Sciatic nerve (tissue), 2 donors: Measurements from ENCODE around the gene AKT3. TPM values are rescaled to one million over a fixed set of nuclear protein-coding genes. Genes with fewer than 3 reads are reported as not detected.

Experiments used
- ATAC-seq: fragments of 200-7000 bp; cut with Tn5 transposase; one replicate; pipeline ENCODE4 v1.9.1; 2020; ENCODE audit warnings: mild to moderate bottlenecking, moderate library complexity
- DNase-seq: peaks from one replicate; pipeline ENCODE4 v3.0.0-alpha.2; 2020; ENCODE audit warnings: low spot score
- intact Hi-C: fragments of 100-400 bp; cut with DNase I; formaldehyde crosslinking; loops from one replicate; pipeline ENCODE4 v1.14.2; 2022
- total RNA-seq: library from RNA; stranded (reverse); fragmentation: NEBNext Ultra II Directional; extraction: Animal tissue kit (Norgen Biotek cat#: 25700); gene quantifications from one replicate; pipeline ENCODE4 v1.2.1, GENCODE V29; 2021
- donor health status: DM: no; HTN: no; CAD: no.
- donor health status: DM: no; HTN: no; CAD: no.

The AKT3 gene
- total RNA-seq, 1 donor from 2014 or later, result 143 TPM

DNA sequence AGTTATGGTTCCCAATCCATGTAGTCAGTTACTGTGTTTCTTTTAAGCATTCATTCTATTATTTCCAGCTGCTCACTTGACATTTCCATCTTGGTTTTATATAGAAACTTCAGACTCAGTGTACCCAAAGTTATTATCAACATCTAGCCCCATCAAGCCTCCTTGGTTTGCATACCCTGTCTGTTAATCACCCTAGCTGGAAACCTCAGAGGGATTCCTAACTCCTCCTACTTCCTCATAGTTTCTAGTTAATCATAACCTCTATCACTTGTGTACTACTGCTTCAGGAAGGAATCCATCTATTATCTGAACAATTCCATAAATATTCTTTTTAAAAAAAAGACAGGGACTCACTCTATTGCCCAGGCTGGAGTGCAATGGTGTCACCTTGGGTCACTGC, 300.9 kb downstream of the AKT3 start:
- intact Hi-C loops, result no loop called here
- DNase-seq (no peak), ATAC-seq (no peak)

DNA sequence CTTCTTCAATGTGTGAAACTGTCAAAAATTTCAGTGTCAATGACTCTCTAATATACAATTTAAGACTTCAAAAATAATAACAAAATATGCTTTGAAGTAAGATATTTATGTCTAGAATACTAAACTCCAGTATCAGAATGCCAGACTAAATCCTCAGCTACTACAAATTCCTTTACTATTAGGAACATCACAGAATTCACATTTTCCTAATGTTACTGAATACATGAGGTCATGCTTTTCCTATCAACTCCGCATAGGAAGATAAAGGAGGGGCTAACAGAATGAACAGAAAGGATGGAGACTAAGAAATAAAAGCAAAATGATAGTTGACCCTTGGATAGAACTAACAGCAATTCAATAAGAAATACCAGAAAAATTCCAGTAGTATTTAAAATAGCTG, 301.5 kb downstream of the AKT3 start:
- no peak for DNase-seq
- intact Hi-C loops, result no loop called here
- no peak for ATAC-seq

DNA sequence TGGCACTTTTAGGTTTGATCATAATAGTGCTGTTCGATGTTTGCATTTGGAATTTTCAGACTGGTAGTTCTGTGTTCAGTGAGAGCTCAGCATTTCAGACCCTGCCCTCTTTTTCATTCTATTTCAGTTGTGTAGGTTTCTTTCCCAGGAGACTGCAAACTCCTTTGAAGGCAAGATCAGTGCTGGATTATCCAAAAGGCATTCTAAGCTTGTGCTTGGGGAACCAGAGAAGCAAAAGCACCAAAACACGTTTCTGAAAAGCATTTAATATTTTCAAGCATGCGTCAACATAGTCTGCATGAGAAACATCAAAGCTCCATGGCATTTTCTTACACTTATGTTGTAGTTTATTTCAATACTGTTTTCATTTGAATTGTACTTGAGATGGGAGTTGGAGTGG, 302.2 kb downstream of the AKT3 start:
- intact Hi-C loops, result no loop called here
- DNase-seq, result no peak
- no peak for ATAC-seq

DNA sequence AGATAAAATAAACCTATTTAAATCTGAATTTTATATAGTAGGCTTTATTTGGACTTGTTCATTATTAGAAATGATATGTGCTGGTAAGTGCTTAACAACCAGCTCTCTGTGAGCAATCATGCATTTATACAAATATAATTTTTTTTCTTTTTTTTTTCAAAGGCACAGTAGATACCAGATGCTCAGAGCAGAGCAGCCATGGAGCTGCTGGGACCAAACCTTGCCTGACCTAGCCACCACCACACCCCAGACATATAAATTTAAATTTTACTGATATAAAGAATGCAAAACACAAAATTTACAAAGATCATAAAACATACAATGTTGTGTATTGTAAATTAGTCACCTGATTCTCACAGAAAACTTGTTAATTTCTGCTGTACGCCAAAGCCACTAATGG, 303.6 kb downstream of the AKT3 start:
- intact Hi-C loops, result no loop called here
- ATAC-seq (no peak), DNase-seq (no peak)

DNA sequence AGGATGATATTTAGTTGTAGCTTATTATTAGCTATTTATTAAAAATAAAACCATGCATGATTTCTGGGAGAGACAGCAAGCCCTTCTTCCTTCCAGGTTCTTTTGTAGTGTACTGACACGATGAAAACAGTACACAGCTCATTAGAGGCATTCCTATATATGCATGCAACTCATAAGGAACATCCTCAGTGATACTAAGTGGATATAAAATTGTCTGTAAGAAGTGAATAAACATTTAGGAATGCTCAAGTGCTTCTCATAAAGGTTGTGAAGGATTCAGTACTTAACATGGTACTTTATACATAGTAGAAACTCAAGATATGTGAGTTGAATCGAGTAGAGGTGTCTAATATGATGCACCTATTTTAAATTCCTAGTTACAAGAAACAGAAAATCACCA, 306.5 kb downstream of the AKT3 start:
- DNase-seq, result no peak
- intact Hi-C loops, result no loop called here
- ATAC-seq, result no peak

DNA sequence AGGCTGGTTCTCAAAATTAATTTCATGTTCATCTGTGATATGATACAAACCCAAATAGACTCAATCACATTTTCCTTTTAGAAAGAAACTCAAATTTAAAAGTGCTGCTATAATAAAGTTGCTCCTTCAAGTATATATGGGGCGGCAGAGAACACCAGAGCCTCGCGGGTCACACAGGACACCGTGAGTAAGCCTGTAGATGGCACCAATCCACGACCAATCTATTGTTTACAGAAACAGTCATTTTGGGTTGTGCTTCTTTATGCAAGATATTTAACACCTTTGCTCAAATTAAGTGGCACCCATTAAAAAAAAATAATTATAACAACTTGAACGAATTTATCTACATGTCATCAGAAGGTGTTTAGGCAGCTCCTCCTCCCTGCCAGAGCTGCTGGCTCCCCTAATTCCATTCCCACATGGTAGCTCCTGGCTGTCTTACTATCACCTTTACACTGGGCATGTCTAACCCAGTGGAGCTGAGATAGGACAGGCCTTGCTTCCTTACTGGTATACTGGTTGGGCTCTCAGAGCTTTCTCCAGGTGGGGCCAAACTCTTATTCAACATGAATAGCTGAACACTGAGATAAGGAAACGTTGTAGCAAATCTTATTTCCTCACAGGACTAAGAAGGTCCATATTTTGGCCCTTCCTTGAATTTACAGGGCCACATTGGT, 307.2 kb downstream of the AKT3 start:
- DNase-seq (no peak), ATAC-seq (no peak)
- intact Hi-C loops, result no loop called here

DNA sequence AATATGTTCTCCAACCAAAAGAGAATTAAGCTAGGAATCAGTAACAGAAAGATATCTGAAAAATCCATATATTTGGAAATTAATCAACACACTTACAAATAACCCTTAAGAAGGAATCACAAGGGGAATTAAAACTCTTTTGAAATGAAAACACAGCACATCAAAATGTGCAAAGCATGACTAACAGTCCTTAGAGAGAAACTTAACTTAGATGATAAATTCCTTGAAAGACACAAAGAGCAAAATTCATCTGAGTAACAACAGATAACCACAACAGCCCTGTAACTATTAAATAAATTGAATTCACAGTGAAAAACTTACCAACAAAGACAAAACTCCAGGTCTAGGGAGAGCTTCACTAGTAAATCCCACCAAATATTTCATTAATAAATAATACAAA, 310.4 kb downstream of the AKT3 start:
- ATAC-seq, result no peak
- intact Hi-C loops, result no loop called here
- DNase-seq, result no peak

DNA sequence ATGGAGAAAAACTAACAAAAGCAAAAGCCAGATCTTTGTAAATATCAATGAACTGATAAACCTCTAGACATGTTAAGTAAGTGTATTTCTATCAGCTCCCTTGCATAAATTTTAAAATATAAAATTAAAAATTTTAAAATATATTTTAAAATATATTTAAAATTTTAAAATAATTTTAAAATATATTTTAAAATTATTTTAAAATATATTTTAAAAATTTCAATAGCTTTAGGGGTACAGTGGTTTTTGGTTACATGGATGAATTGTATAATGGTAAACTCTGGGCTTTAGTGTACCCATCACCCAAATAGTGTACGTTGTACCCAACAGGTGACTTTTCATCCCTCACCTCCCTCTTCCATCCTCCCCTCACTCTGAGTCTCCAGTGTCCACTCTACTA, 315.0 kb downstream of the AKT3 start:
- intact Hi-C loops, result no loop called here
- DNase-seq (no peak), ATAC-seq (no peak)

DNA sequence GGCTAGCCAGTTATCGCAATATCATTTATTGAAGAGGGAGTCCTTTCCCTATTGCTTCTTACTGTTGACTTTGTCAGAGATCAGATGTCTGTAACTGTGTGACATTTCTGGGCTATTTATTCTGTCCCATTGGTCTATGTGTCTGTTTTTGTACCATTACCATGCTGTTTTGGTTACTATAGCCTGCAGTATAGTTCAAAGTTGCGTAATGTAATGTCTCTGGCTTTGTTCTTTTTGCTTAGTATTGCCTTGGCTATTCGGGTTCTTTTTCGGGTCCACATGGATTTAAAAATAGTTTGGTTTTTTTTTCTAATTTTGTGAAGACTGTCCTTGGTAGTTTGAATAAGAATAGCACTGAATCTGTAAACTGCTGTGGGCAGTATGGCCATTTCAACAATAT, 320.5 kb downstream of the AKT3 start:
- intact Hi-C loops, result no loop called here
- ATAC-seq, result no peak

DNA sequence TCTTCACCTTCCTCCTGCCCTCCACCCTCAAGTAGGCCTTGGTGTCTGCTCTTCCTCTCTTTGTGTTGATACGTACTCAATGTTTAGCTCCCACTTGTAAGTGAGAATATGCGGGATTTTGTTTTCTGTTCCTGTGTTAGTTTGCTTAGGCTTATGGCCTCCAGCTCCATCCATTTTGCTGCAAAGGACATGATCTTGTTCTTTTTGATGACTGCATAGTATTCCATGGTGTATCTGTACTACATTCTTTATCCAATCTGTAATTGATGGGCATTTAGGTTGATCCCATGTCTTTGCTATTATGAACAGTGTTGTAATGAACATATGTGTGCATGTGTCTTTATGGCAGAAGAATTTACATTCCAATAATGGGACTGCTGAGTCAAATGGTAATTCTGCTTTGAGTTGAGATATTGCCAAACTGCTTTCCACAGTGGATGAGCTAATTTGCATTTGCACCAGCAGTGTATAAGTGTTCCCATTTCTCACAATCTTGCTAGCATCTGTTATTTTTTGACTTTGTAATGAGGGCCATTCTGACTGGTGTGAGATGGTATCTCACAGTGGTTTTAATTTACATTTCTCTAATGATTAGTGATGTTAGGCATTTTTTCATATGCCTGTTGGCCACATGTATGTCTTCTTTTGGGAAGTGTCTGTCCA, 321.5 kb downstream of the AKT3 start:
- DNase-seq (no peak), ATAC-seq (no peak)
- intact Hi-C loops, result no loop called here

More for the DNA sequence above, 320.5 kb downstream of the AKT3 start:
- no peak for DNase-seq

DNA sequence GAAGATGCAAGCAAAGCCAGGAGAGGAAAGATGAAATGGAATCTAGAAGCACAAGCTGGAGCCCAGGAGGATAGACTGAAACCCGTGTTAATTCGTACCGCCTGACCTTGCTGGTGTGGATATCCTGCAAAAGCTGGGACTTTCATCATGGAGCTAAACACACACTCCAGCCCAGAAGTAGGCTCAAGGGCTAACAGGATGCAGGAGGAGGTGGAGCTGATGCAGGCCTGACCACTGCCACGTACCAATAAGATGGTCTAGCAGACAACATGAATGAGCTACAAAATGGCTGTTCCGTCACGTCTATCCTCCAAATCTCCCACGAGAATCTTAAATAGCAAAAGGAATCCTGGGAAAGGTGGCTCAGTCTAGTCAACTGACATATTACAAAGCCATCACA, 323.9 kb downstream of the AKT3 start:
- ATAC-seq (no peak), DNase-seq (no peak)
- intact Hi-C loops, result no loop called here

DNA sequence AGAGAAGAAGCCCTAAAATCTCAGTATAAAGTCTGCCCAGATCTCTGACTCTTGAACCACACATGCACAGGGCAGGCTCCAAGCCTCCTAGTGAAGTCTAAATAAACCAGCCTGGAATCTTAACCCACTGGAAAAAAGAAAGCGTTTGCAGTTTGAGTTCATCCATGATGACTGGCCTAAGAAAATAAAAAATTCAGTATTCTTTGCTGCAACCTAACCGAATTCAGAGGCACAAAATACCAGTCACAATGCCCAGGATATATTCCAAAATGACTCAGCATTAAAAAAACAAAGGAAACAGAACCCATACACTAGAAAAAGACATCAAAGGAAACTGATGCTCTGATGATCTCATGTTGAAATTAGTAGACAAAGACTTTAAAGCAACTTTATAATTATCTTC, 325.0 kb downstream of the AKT3 start:
- ATAC-seq (no peak), DNase-seq (no peak)
- intact Hi-C loops, result no loop called here

DNA sequence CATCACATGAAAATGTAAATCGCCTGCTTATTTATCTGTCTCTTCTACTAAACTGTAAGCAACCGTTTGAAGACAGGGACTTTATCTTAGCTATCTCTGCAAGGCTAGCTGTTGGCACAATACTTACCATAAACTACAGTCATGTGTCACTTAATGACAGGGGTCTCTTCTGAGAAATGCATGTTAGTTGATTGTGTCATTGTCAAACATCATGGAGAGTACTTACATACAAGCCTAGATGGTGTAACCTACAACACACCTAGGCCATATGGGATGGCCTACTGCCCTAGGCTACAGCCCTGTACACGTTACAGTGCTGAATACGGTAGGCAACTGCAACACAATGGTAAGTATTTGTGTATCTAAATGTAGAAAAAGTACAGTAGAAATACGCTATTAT, 326.3 kb downstream of the AKT3 start:
- ATAC-seq, result no peak
- DNase-seq, result no peak
- intact Hi-C loops, result no loop called here

DNA sequence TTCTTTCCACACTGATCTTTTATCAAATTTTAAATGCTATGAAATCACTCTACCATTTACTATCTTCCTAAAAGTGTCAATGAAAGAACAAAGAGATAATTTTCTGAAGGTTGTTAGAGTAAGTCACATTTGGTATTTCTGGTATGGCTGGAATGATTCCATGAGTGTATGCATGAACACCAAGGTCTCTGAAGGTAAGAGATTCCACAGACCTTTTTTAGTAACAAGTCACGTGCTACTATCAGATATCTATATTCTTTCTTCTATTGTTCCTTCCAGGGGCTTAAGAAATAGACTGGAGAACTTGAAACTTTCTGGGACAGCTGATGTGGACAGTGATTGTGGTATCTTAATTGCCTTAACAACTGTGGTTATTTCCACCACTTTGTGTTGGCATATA, 329.2 kb downstream of the AKT3 start:
- no peak for DNase-seq
- no peak for ATAC-seq
- intact Hi-C loops, result no loop called here

DNA sequence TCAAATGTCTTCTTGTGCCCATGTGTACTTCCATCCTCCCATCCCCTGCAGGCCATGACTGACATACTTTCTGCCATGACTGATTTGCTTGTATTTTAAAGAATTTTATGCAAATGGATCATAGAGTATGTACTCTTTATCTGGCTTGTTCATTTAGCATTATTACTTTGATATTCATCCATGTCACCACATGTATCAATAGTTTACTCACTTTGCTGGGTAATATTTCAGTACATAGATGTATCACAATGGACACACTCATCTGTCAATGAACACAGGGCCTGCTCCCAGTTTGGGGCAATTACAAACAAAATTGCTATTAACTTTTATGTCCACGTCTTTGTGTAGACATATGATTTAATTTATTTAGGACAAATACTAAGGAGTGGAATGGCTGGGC, 335.1 kb downstream of the AKT3 start:
- ATAC-seq (no peak), DNase-seq (no peak)
- intact Hi-C loops, result no loop called here

DNA sequence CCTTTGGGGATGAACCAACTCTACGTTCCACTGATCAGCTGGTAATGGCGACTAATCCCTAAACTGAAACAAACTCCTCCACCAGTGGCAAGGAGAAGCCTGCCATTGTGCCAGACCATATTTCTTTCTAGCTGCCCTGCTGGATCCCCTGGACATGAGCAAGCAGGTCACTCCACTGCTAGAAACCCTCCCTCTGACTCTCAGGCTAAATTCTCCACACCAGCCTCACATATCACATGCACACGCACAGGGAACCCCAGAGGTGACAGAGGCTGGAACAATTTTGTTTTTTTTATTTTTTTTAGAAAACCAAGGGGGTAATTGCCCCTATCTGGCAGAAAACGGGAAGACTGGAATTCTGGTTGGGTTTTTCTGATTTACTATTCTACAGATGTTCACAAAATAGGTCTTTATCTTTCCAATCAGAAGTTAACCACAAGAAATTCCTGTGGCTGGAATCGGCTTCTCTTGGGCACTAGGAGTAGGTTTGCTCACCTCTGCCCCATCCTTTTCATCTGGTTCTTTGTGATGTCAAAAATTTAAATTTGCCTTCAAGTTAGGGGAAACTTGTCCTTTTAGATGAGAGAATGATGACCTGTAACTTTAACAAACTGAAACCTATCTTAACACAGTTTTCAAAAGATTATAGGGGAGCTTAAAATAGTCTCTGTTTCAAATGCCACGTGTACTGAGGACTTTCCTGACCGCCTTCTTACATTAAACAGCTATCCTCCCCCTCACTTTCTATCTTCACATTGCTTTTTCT, 336.1 kb downstream of the AKT3 start:
- no peak for ATAC-seq
- intact Hi-C loops, result no loop called here

DNA sequence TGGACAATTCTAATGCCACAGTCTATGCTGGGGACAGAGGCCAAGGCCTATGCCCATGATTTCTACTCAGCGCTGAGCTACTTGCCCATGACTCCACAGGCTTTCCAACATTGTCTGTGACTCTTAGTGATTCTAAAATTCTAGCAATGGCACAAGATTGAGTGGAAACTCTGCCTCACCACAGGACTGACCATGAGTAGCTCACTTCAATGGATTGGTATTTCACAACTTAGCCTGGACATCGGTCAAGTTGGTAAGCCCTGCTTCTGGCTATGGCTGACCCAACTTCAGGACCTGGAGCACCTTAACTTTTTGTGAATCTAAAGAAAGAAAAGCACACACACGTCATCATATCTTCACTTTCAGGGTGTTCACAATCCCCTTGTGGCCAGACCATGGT, 339.1 kb downstream of the AKT3 start:
- intact Hi-C loops, result no loop called here
- DNase-seq, result no peak
- ATAC-seq, result no peak

More for the DNA sequence above, 336.1 kb downstream of the AKT3 start:
- no peak for DNase-seq

DNA sequence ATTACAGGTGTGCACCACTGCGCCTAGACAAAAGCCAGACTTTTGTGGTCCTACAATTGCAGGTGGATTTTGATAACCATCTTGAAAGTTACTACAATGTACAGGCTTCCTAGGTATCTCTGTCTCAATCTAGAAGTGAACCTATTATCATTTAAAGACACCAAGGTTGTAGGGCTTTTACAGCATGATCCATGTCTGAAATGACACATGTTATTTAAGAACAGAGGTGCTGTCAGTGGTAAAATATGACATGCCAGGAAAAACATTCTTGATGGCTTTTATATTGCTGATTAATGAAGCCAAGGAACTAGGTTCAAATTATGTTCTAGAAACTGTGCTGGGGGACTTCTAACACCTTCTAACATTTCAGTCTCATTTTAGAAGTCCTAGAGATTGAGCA, 341.1 kb downstream of the AKT3 start:
- intact Hi-C loops, result no loop called here
- no peak for ATAC-seq
- no peak for DNase-seq

DNA sequence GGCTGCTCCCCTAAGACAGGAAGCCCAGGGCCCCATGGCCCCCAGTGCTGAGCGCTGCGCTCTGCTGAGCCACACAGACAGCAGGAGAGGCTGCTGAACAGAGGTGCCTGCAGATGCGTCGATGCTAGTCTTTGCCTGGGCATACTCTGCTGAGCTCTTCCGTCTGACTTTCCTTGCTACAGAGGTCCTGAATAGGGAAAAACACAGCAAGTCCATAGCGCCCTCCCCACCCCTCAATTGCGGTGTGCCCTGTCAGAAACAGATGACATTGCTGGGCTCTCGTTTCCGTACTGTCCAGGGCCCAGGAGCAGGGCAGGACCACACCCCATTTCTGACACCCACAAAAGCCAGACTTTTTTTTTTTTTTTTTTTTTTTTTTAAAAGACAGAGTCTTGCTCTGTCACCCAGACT, 341.7 kb downstream of the AKT3 start:
- DNase-seq (no peak), ATAC-seq (no peak)
- intact Hi-C loops, result no loop called here

DNA sequence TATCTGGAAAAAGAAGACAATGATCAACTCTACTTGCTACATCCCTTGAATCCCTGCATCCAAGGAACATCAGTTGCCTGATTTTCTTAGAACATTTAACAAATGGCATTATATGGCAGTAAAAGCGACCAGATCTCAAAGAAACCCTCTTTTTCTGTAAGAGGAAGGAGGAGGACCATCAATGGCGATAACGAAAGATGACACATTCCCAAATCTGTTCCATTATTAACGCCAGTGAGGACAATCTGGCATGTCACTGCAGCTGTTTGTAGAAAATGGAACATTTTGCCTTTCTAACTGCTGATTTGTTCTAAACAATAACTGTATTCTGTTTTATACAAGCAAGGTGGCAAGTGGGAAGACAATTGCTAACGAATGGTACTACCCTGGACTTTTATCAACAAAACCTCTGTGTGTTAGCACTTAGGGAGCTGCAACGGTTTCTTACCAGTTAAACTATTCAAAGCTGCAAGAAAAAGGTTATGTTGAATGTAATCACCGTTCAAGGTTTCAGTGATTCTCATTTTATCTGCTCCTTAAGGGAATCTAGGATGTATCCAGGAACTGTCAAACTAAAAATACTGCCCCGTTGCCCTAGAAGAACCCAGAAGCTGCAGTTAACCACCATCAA, 342.3 kb downstream of the AKT3 start:
- DNase-seq, result no peak
- ATAC-seq, result no peak
- intact Hi-C loops, result no loop called here
